Epithelial cell of esophagus (primary cell): ENCODE data around the gene CEP112.

Experiments used
- DNase-seq: peaks from one replicate; pipeline ENCODE4 v3.0.0; 2010; ENCODE audit warnings: low read depth
- H3K4me3 ChIP-seq: 2 replicates; pipeline ENCODE4 v1.5.1; 2011; ENCODE audit warnings: mild to moderate bottlenecking, low read length, control low read depth
- CTCF ChIP-seq: IDR thresholded peaks from 2 replicates; pipeline ENCODE4 v1.5.1; 2011; ENCODE audit warnings: low read depth, mild to moderate bottlenecking, low read length, control low read depth, inconsistent platforms; ENCODE audit not compliant: insufficient read depth; ENCODE audit errors: missing control alignments

Gene CEP112

GRCh38 chr17:66207936-66208335 lies 16.0 kb upstream of the CEP112 start:
- TF ChIP-seq CTCF = no peak
- no peak overlapping the region for H3K4me3 ChIP-seq
- no peak for DNase-seq

DNA sequence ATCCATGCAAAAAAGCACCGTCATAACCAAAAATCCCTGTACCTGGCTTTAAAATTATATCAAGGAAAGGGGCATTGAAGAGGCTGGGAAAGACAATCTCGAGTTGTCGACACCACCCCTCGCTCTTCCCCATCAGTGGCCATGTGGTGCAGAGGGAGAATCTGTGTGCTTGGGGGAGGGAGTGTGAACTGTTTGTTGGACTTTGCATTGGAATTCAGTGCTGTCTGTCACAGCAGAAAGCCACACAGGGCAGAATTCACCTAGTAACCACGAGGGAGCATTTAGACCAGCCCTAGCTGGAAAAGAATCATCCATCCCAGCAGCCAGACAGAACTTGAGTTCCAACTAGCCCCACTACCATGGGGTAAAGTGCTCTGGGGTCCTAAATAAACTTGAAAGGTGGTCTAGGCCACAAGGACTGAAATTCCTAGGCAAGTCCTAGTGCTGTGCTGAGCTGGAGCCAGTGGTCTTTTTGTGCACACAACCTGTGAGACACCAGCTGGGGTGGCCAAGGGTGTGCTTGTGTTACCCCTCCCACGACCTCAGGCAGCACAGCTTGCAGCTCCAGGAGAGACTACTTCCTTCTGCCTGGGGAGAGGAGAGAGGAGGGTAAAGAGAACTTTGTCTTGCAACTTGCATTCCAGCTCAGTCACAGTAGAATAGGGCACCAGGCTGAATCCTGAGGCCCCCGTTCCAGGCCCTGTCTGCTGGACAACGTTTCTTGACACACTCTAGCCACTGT lies 11.5 kb upstream of the CEP112 start:
- TF ChIP-seq CTCF = no peak

GRCh38 chr17:66200685-66201092 lies 8.8 kb upstream of the CEP112 start:
- peak; percentile 79 for DNase-seq
- peak; percentile 83 for TF ChIP-seq CTCF
- H3K4me3 ChIP-seq = no peak overlapping the region

More for the DNA sequence above, 11.5 kb upstream of the CEP112 start:
- DNase-seq = no peak
- H3K4me3 ChIP-seq = no peak overlapping the region

GRCh38 chr17:66198242-66198641 lies 6.3 kb upstream of the CEP112 start:
- no peak overlapping the region for H3K4me3 ChIP-seq
- TF ChIP-seq CTCF = no peak
- no peak for DNase-seq

- peak overlapping the region; percentile 53 for H3K4me3 ChIP-seq
- TF ChIP-seq CTCF = no peak
- no peak for DNase-seq
Measured at GRCh38 chr17:66192378-66192687, 400 bp upstream of the CEP112 start.

- TF ChIP-seq CTCF = no peak
- peak; percentile 6 for DNase-seq
- peak overlapping the region; percentile 53 for H3K4me3 ChIP-seq
Measured at GRCh38 chr17:66190738-66191592, 968 bp downstream of the CEP112 start.

DNA sequence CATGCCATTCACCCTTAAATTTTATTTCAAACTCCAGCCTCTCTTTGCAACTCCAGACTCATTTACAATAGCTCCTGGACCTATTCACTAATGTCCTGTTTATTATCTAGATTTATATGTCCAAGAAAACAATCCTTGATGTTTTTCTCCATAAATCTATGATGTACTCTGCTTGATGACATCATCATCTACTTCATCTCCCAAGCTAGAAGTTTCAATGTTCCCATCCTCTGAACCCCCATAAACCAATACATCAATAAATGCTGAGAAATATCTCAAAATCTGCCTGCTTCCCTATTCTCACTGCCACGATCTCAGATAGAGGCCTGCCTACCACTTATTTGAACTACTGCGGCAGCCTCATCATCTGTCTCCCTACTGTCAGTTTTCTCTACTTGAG lies 4.2 kb downstream of the CEP112 start:
- no peak for TF ChIP-seq CTCF
- no peak for DNase-seq
- no peak overlapping the region for H3K4me3 ChIP-seq
